ENCODE results near the gene ENTPD3. TPM values are rescaled to one million over a fixed set of nuclear protein-coding genes. Genes with fewer than 3 reads are reported as not detected.
"Not testable (repeated sequence)": the region's sequence is repeated elsewhere in the genome, so short reads cannot be mapped to it uniquely, and the experiment has no call there.

The ENTPD3 gene
- total RNA-seq, 1 experiment from 2014 or later: not detected

DNA sequence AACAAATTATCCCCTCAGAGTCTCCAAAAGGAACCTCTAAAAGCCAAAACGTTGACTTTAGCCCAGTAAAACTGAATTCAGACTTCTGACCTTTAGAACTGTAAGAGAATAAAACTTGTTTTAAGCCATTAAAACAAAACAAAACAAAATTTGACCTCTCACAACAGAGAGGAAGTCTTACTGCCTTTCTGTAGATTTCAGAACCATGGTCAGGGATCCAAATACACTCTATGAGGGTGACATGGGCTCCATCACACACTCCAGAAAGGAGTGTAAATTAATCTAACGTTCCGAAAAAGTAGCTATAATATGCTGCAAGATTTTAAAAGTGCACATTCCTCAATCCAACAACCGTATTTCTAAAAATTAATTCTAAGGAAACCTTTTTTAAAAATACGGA, 50.9 kb downstream of the ENTPD3 start:
- DNase-seq: no peak
- H3K4me3 ChIP-seq (ENCODE audit: insufficient read depth, low read depth, low read length): no peak overlapping the region
- H3K27me3 ChIP-seq (ENCODE audit: control insufficient read depth, insufficient read depth, low read length): no peaks in the 10 kb centered on the region

DNA sequence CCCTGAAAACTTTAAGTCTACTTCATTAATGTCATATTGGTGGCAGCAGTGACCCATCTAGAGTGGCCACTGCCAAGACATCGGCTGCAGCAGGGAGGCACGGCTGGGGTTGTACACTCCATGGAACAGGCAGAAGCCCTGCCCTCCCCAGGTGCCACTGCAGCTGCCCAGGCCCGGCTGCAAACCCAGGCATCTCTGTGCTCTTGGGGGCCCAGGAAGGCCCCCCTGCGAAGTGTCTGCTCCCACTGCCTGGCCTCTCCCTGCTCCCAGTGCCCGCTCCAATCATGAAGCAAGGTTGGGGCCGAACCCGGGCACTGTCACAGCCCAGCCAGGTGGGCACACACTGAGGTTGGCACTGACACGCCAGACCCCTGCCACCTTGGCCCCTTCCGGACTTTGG, 58.1 kb downstream of the ENTPD3 start:
- Histone ChIP-seq H3K27me3 (ENCODE audit: control insufficient read depth, insufficient read depth, low read length) (no peaks in the 10 kb centered on the region), H3K36me3 (replicated peaks; ENCODE audit: control insufficient read depth, insufficient read depth, low read length) (no peaks in the 10 kb centered on the region), H3K4me3 (ENCODE audit: insufficient read depth, low read depth, low read length) (no peak overlapping the region)
- DNase-seq: no peak

More for the DNA sequence above, 50.9 kb downstream of the ENTPD3 start:
- no peaks in the 10 kb centered on the region for H3K36me3 ChIP-seq (replicated peaks; ENCODE audit: control insufficient read depth, insufficient read depth, low read length)

DNA sequence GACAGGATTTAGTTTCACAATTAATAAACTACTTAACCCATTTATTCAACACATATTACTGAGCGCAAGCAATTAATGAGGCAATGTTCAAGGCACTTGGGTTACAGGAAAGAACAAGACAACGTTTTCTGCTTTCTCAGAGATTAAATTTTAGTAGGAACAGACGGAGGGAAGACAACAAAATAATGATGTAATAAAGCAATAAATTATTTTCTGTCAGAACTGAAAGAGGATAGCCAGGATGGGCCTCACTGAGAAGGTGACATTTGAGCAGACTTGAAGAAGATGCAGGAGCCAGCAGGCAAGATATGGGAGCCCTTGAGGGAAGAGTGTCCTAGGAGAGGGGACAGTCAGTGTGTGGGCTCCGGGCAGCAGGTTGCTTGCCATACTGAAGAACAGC, 58.9 kb downstream of the ENTPD3 start:
- Histone ChIP-seq H3K36me3 (replicated peaks; ENCODE audit: control insufficient read depth, insufficient read depth, low read length) (no peaks in the 10 kb centered on the region), H3K4me3 (ENCODE audit: insufficient read depth, low read depth, low read length) (no peak overlapping the region), H3K27me3 (ENCODE audit: control insufficient read depth, insufficient read depth, low read length) (no peaks in the 10 kb centered on the region)
- no peak for DNase-seq

DNA sequence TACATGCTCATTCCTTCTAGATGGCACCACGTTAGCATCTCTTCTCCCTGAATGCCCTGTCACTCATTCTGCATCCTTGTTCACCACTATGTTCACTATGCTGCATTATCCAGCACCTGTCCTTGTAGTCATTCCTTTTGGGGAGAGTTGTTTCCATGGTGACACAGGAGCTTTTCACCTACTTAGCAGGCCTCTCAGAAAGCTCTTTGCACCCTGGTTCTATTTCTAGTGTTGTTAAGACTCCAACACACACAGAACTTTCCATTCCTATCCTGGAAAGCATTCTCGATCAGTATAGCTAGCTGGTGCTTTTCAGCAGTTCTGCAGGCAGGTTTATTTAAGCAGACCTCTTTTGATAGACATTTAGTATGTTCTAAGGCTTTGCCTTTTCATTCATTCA, 63.5 kb downstream of the ENTPD3 start:
- H3K4me3 ChIP-seq (ENCODE audit: insufficient read depth, low read depth, low read length): no peak overlapping the region
- no peaks in the 10 kb centered on the region for H3K36me3 ChIP-seq (replicated peaks; ENCODE audit: control insufficient read depth, insufficient read depth, low read length)
- DNase-seq: no peak
- H3K27me3 ChIP-seq (ENCODE audit: control insufficient read depth, insufficient read depth, low read length): no peaks in the 10 kb centered on the region

DNA sequence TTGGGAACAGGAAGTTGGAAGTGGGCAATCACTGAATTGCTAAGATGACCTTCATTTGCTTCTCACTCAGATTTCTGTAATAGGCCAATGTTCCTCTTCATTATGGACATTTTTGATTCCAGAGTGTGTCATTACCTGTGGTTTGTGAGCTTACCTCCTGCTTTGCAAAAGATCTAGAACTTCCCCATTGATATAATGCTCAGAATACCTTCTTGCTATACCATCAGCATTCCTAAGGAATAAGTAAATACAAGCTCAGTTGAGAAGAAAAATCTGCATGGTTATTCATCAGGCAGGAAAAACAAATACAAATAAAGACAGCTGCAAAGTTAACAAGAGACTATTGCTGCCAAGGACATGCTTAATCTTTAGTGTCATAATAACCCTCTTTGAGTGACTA, 64.6 kb downstream of the ENTPD3 start:
- Histone ChIP-seq H3K4me3 (ENCODE audit: insufficient read depth, low read depth, low read length) (no peak overlapping the region), H3K36me3 (replicated peaks; ENCODE audit: control insufficient read depth, insufficient read depth, low read length) (no peaks in the 10 kb centered on the region), H3K27me3 (ENCODE audit: control insufficient read depth, insufficient read depth, low read length) (no peaks in the 10 kb centered on the region)
- DNase-seq: no peak

DNA sequence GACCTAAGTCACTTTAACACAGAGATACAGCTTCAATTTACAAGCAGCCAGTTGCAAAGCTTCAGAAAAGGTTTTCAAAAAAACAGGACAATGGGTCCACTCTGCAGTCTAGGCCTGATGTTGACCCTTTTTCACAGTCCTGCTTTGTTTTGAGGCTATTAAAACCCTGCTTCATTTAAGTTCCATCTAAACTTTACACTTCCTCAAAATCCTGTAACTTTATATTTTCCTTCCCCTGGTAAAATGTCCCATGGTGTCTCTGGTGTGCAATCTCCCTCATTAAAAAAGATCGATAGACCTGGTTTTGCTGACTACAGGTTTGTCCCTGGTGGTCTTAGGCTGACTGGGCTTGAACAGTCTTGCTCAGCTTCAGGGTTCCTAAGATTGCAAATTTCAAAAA, 65.1 kb downstream of the ENTPD3 start:
- no peak overlapping the region for H3K4me3 ChIP-seq (ENCODE audit: insufficient read depth, low read depth, low read length)
- H3K27me3 ChIP-seq (ENCODE audit: control insufficient read depth, insufficient read depth, low read length): no peaks in the 10 kb centered on the region
- DNase-seq: no peak
- no peaks in the 10 kb centered on the region for H3K36me3 ChIP-seq (replicated peaks; ENCODE audit: control insufficient read depth, insufficient read depth, low read length)

DNA sequence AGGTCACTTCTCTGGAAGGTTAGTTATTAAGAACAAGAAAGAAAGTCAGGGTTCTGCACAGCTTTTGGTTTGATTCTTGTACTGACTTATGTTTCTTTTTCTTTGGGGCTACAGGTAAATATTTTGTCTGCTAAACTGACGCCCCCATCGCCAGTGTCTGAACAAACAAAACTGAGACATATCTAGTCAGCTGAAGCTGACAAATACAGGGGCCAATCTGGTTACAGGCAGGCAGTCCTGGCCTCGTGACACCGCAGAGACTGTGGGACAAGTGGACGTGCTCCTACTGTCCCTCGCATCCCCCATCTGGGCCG, 65.5 kb downstream of the ENTPD3 start:
- no peak for DNase-seq
- Histone ChIP-seq H3K4me3 (ENCODE audit: insufficient read depth, low read depth, low read length) (peak overlapping the region; percentile 69), H3K27me3 (ENCODE audit: control insufficient read depth, insufficient read depth, low read length) (no peaks in the 10 kb centered on the region), H3K36me3 (replicated peaks; ENCODE audit: control insufficient read depth, insufficient read depth, low read length) (no peaks in the 10 kb centered on the region)

DNA sequence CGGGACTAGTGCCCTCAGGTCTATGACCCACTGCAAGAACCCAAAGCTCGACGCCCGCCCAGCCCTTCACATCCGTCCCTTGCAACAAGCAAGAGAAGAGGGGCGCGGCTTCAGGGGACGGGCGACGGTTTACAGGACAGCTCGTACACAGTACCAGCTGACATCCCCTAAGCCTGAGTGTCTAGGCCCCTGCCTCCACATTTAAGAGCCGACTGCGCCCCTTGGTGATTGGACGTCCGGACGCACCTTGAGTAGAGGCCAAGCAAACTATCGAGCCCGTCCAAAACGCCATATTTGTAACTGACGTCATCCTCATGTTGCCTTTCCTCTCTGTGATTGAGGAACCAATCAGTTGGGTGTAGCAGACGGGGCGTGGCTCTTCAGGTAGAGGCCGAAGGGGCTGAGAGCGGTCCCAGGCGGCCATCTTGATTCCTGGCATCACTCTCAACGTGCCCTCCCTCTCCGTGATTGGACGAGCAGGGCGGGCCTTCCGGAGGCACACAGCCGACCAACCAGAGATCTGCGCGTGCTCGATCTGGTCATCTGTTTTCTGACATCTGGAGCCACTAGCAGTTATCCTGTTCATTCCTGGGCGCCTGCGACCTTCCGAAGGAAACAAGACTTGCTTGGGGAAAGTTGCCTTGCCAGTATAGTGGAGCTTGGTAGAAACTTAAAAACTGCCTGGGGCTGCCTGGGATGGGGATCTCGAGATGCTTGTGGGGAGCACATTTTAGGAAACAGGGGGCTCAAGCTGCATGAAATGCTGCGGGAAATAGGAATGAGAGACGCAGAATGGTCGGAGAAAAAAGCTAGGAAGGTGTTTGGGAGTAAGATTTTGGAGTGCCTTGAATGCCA, 66.1 kb downstream of the ENTPD3 start:
- peak overlapping the region; percentile 69 for H3K4me3 ChIP-seq (ENCODE audit: insufficient read depth, low read depth, low read length)
- DNase-seq: peak; percentile 94
- peaks cover 2% of the 10 kb centered on the region for H3K36me3 ChIP-seq (replicated peaks; ENCODE audit: control insufficient read depth, insufficient read depth, low read length)

DNA sequence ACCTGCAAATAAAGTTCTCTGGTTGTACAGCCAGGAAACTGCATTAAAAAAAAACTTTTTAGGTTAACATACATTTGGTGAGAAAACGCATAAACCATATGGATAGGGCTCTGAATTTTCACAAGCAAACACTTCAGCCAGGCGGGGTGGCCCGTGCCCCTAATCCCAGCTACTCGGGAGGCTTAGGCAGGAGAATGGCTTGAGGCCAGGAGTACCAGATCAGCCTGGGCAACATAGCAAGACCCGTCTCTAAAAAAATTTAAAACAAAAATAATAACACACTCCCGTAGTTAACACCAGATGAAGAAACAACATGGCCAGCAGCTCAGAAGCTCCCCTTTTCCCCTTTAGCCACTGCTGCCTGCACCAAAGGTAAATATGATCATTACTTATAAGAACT, 66.9 kb downstream of the ENTPD3 start:
- DNase-seq: no peak
- H3K36me3 ChIP-seq (replicated peaks; ENCODE audit: control insufficient read depth, insufficient read depth, low read length): peaks cover 10% of the 10 kb centered on the region
- H3K27me3 ChIP-seq (ENCODE audit: control insufficient read depth, insufficient read depth, low read length): no peaks in the 10 kb centered on the region
- H3K4me3 ChIP-seq (ENCODE audit: insufficient read depth, low read depth, low read length): peak overlapping the region; percentile 38

More for the DNA sequence above, 66.1 kb downstream of the ENTPD3 start:
- no peaks in the 10 kb centered on the region for H3K27me3 ChIP-seq (ENCODE audit: control insufficient read depth, insufficient read depth, low read length)

DNA sequence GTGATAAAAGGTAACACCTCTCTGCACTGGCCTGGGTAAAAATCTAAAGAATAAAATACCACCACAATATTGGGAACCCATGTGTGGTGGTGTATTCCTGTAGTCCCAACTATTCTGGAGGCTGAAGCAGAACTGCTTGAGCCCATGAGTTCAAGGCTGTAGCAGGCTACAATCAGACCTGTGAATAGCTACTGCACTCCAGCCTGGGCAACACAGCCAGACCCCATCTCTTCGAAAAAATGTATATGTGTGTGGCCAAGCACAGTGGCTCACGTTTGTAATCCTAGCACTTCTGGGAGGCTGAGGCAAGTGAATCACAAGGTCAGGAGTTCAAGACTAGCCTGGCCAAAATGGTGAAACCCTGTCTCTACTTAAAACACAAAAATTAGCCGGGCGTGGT, 68.3 kb downstream of the ENTPD3 start:
- Histone ChIP-seq H3K27me3 (ENCODE audit: control insufficient read depth, insufficient read depth, low read length) (no peaks in the 10 kb centered on the region), H3K4me3 (ENCODE audit: insufficient read depth, low read depth, low read length) (no peak overlapping the region), H3K36me3 (replicated peaks; ENCODE audit: control insufficient read depth, insufficient read depth, low read length) (peaks cover 15% of the 10 kb centered on the region)
- no peak for DNase-seq

DNA sequence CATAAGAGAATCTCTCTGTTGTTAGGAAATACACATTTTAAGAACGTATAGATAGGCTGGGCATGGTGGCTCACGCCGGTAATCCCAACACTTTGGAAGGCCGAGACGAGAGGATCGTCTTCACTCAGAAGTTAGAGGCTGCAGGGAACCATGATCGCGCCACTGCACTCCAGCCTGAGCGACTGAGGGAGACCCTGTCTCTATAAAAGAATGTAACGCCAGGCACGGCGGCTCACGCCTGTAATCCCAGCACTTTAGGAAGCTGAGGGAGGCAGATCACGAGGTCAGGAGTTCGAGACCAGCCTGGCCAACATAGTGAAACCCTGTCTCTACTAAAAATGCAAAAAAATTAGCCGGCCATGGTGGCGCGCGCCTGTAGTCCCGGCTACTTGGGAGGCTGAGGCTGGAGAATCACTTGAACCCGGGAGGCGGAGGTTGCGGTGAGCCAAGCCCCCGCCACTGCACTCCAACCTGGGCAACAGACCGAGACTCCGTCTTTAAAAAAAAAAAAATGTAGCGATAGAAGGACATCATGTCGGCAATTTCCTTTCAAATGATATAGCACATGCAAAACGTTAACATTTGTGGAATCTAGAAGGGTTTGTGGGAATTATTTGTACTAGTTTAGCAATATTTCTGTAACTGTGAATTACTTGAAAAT, 69.4 kb downstream of the ENTPD3 start:
- H3K4me3 ChIP-seq (ENCODE audit: insufficient read depth, low read depth, low read length): peak overlapping the region; percentile 98
- no peak for DNase-seq
- peaks cover 25% of the 10 kb centered on the region for H3K36me3 ChIP-seq (replicated peaks; ENCODE audit: control insufficient read depth, insufficient read depth, low read length)
- H3K27me3 ChIP-seq (ENCODE audit: control insufficient read depth, insufficient read depth, low read length): no peaks in the 10 kb centered on the region

DNA sequence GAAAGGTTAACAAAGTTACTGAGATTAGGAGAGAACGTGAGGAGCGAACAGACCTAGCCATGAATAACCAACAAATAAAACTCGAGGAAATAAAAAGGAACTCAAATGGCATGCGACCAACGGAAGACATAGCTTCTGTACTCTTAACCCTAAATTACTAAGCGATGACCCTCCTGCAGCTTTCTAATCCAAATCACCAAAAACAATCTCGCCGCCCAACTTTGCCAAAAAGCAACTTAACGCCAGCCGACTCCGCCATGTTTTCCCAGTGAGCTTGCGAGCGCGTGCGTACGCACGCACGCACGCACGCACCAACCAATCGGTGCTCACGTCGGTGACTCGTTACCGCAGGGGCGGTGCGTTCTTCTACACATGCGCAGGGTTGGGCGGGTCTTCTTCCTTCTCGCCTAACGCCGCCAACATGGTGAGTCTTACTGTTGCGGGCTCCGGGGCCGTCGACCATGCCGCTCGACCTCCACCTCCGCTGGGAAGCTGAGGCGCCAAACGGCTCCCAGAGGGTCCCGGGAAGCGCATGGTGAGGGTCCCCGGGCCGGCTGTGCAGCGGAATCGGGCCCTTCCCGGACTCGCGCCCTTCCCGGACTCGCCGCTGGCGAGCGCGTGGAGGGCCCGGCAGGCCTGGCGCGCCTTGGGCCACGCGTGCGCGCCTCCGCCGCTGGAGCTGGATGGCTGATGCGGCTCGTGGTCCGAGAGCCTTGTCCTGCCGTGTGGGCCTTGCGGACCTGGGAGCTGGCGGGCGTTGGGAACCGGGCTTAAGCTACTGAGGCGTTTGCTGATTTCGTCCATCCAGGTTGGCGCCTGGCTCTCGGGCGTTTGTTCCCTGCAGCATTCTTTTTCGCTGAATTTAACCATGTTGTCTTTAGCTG, 70.2 kb downstream of the ENTPD3 start, which contains the start of gene RPL14:
TSS of gene RPL14 (plus strand) at position 400 of the 884 bp plus-strand sequence. CDS start at position 533, 133 bp downstream.
- DNase-seq: peak; percentile 96
- Histone ChIP-seq H3K36me3 (replicated peaks; ENCODE audit: control insufficient read depth, insufficient read depth, low read length) (peaks cover 27% of the 10 kb centered on the region), H3K27me3 (ENCODE audit: control insufficient read depth, insufficient read depth, low read length) (no peaks in the 10 kb centered on the region), H3K4me3 (ENCODE audit: insufficient read depth, low read depth, low read length) (peak within 1 kb of the TSS; percentile 98)

DNA sequence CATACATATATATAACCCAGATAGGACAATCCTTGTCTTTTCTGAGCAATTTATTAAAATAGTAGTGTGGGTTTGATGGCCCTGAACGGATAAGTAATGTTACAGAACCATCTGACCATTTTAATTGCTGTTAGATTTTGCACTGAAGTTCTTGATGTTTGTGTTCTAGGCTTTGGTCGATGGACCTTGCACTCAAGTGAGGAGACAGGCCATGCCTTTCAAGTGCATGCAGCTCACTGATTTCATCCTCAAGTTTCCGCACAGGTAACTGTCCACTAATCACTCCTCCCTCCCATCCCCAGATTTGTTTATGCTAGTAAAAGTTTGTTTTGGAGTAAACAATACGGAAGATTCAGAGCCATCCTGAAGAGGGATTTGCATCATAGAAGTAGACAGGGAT, 71.5 kb downstream of the ENTPD3 start:
- Histone ChIP-seq H3K4me3 (ENCODE audit: insufficient read depth, low read depth, low read length) (peak overlapping the region; percentile 98; the same call in 1 of the 2 replicates), H3K36me3 (replicated peaks; ENCODE audit: control insufficient read depth, insufficient read depth, low read length) (peaks cover 33% of the 10 kb centered on the region), H3K27me3 (ENCODE audit: control insufficient read depth, insufficient read depth, low read length) (no peaks in the 10 kb centered on the region)
- no peak for DNase-seq

DNA sequence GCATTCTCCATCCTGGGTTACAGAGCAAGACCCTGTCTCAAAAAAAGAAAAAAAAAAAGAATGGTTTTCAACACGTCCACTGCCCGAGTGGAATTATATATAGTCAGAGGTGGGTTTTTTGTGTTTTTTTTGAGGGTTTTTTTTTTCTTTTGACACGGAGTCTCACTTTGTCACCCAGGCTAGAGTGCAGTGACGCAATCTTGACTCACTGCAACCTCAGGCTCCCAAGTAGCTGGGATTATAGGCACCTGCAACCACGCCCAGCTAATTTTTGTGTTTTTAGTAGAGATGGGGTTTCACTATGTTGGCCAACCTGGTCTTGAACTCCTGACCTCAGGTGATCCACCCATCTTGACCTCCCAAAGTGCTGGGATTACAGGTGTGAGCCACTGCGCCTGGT, 73.5 kb downstream of the ENTPD3 start:
- peaks cover 37% of the 10 kb centered on the region for H3K36me3 ChIP-seq (replicated peaks; ENCODE audit: control insufficient read depth, insufficient read depth, low read length)

More for the DNA sequence above, 73.5 kb downstream of the ENTPD3 start:
- not testable (repeated sequence) for H3K27me3 ChIP-seq (ENCODE audit: control insufficient read depth, insufficient read depth, low read length); H3K4me3 ChIP-seq (ENCODE audit: insufficient read depth, low read depth, low read length); DNase-seq

Measured in H7 (cell line).